CD4-positive, alpha-beta T cell treated with Interleukin-6 at 100 ng/mL for 8 hours (primary cell): Measurements from ENCODE around the gene COL28A1.
"Not testable (repeated sequence)": the region's sequence is repeated elsewhere in the genome, so short reads cannot be mapped to it uniquely, and the experiment has no call there.

ENCODE experiments used
- DNase-seq: peaks from one replicate; pipeline ENCODE4 v3.0.0-alpha.2; 2020; ENCODE audit warnings: mixed read lengths, low spot score

The COL28A1 gene

GRCh38 chr7:7517754-7518153 is 17.9 kb downstream of the COL28A1 start:
- DNase-seq = no peak

DNA sequence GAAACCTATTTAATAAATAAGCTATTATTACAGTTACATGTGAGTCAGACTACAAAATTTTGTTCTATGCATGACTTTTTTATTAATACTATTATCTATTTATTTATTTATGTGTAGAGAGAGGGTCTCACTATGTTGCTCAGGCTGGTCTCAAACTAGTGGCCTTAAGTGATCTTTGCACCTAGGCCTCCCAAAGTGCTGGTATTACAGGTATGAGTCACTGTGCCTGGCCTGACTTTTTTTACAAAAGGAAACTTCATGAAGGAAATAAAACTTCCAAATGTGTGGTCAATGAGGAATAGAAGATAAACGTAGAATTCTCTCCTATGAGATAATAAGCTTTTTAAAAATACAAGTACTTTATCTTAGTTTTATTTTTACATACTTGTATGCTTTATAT is 19.0 kb downstream of the COL28A1 start:
- DNase-seq = no peak

- no peak for DNase-seq
These were observed 19.5 kb downstream of the COL28A1 start for GRCh38 chr7:7516156-7516555.

DNA sequence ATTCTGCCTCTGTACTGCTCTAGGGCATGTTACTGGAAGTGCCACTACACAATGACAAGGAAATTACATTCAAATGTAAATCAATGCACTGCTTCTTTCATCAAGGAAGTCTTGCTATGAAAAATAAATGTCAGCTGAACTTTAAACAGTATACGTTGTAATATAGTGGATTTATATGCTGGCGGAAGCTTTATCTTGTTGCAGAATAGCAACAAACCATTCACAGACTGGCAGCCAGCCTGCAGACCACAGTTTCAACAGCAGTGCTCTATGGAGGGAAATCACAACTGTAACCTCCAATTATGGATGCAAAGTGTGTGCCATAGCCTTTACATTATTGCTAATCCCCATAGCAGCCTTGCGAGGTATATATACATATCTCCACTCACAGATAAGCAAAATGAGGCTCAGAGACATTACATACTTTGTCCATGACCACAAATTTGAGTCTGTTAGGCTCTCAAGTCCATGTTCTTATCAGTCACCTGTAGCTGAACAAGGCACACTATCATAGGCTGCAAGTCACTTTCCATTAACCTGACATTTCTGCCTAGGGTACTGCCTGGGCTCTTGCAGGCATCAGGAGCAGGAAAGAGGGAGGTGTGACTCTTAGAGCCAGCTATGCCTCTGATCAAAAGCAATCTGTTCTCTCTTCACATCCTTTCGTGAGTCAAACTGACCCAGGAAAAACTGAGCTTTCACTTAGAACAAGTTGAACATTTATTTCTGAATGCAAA is 22.6 kb downstream of the COL28A1 start:
- DNase-seq = no peak

- DNase-seq = no peak
These were observed 24.9 kb downstream of the COL28A1 start for GRCh38 chr7:7510794-7511193.

DNA sequence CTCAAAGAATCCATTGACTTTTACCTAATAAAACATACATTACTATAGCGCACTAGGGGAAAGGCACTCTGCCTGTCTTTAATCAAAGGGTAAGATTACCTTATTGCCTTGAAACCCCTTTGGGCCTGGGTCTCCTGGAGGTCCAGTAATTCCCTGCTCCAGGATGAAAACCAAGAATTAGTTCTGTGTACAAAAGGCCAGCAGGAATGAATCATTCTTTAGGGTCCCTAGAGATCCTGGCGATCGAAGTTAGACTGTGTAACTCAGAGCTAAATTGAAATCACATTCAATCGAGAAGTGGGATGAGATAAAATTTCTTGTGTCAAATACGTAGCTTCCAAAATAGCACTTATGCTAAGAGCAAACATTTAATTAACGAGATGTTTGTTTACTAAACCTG is 29.8 kb downstream of the COL28A1 start:
- no peak for DNase-seq

DNA sequence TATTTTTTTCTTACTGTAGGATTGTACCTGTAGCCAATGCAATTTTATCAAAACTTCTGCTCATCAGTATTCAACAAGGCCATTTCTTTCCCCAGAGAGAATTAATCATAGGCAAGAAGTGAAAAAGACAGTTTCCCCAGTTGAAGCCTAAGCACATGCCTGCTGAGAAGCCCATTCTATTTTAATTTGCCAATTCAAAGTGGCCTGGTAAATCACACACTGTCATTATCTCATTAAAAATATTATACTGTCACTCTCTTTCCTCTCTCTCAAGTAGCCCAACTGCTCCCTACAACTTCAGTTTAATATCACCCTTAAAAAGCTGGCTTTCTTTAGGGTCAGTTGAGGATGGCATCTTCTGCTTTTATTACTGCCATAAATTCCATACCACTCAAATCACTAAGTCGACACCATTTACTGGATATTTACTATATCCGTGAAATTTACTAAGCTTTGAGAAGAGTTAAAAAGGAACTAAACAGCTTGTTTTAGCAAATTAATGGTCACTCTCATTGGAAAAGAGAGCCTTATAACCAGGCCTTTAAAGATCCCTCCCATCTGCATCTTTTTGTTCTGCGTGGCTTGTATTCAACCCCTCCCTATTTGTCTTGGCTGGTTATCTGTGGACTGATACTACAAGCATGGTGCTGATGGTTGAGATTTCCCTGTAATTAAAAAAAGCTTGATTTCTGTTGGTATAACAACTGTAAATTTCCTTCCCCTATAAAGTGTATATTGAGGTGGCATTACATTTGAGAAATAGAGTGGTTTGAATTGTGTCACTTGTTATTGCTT is 30.6 kb downstream of the COL28A1 start:
- no peak for DNase-seq

- DNase-seq = no peak
These were observed 35.8 kb downstream of the COL28A1 start for GRCh38 chr7:7499892-7500291.

GRCh38 chr7:7498856-7499255 is 36.8 kb downstream of the COL28A1 start:
- DNase-seq = no peak

- no peak for DNase-seq
These were observed 39.4 kb downstream of the COL28A1 start for GRCh38 chr7:7496311-7496710.

DNA sequence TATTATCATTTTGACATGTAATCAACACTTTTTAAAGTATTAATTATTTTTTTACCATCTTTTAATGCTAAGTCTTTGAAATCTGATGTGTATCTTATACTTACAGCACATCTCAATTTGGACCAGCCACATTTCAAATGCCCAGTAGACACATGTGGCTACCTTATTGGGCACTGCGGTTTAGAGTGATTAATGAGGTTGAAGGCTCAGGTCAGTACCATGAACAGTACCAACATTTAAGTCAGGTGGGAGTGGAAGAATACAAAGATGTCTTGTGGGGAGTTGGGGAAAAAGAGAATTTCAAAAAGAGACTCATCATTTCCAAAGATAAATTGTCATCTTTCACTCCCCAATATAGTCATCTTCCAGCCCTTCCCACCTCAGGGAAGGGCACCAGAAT is 40.5 kb downstream of the COL28A1 start:
- no peak for DNase-seq

- DNase-seq = no peak
These were observed 44.6 kb downstream of the COL28A1 start for GRCh38 chr7:7491044-7491443.

GRCh38 chr7:7490003-7490402 is 45.7 kb downstream of the COL28A1 start:
- DNase-seq = no peak

DNA sequence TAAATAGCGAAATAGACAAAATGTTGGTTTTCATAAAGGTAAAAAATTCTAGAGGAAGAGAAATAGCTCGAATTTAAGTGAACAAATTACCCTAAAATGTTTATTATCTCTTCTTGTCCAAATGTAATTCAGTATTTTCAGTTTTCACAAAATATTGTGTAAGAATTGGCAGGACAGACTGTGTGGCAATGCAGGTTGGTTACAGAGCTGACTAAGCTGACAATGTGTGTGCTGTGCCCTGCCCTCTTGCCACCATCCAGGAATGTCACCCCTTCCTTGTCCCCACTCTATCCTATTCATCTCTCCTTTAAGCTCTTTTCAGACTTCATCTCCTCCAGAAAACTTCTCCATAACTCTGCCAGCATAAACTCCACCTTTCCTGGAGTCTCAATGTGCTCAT is 46.1 kb downstream of the COL28A1 start:
- DNase-seq = no peak

- DNase-seq = no peak
These were observed 49.3 kb downstream of the COL28A1 start for GRCh38 chr7:7486362-7486761.

DNA sequence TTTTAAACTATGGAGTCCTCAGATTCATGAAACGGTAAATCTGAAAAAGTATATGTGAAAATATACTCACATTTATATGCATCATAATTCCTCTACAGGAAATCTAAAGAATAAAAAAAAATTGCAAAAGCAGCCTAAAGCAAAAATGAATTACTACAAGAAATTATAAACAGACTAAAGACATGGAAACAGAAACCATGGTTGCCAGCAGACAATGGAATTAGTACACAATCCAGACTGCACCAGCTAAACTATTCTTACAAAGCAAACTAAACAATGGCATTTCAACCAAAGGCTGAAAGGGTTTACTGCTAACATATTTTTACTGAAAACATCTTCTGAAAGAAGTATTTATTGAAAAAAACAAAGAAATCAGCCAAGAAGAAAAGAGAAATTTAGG is 51.6 kb downstream of the COL28A1 start:
- no peak for DNase-seq

- DNase-seq = no peak
These were observed 53.9 kb downstream of the COL28A1 start for GRCh38 chr7:7481802-7482201.

GRCh38 chr7:7479275-7479805 is 56.3 kb downstream of the COL28A1 start:
- no peak for DNase-seq

DNA sequence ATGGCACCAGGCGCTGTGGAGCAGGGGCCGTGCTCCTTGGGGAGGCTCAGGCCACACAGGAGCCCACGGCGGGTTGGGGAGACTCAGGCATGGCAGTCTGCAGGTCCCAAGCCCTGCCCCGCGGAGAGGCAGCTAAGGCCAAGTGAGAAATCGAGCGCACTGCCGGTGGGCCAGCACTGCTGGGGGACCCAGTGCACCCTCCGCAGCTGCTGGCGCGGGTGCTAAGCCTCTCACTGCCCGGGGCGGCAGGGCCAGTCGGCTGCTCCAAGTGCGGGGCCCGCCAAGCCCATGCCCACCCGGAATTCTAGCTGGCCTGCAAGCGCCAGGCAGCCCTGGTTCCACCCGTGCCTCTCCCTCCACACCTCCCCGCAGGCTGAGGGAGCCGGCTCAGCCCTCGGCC is 57.1 kb downstream of the COL28A1 start:
- DNase-seq = no peak

- DNase-seq = not testable (repeated sequence)
These were observed 58.0 kb downstream of the COL28A1 start for GRCh38 chr7:7477641-7478040.

DNA sequence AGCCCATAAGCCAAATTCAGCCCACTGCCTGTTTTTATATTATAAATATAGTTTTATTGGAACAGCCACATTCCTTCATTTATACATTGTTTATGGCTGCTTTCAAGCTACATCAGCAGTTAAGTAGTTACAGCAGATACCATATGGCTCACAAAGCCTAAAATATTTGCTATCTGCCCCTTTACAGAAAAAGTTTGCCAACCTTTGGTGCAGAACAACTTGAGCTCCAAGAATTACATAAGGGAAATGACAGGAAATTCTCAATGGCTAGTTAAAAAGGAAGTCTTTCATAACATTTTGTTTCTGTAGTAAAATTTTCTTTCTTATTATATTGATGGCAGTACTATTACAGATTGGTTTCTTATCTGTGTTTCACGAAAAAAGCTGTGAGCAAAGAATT is 59.3 kb downstream of the COL28A1 start:
- DNase-seq = no peak

GRCh38 chr7:7475601-7476000 is 60.1 kb downstream of the COL28A1 start:
- no peak for DNase-seq

DNA sequence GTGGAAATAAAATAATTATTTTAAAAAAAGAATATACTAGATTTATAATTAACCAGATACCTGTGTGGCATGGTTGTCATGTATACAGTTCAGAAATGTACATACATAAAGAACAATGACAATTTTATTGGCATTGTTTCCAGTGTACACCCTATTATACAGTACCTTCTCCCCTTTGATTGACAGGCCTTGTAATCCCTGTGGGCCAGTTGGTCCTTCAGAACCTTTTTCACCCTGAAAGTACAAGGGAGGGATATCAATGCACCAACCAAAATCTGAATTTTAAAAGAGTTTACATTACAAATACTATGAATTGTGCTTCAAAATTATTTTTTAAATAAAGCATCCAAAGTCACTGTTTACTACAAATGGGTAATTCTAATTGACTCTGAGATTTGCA is 61.2 kb downstream of the COL28A1 start:
- no peak for DNase-seq
